GM12878 (cell line): ENCODE data around the gene NDUFS6. TPM values are rescaled to one million over a fixed set of nuclear protein-coding genes. Genes with fewer than 3 reads are reported as not detected.
A peak's percentile ranks its signal among the peaks of the same experiment; 100 is the strongest.

Experiments used
- ATAC-seq: fragments of 200-7000 bp; cut with Tn5 transposase; 3 replicates; pipeline ENCODE4 v1.9.1; 2020; ENCODE audit warnings: mild to moderate bottlenecking, moderate library complexity
- BruUV-seq: library from RNA; stranded (reverse); fragments of 400-500 nt; replicated peaks from 2 replicates; lab custom pipeline; 2021; lab: Mats Ljungman, UMichigan
- CTCF ChIA-PET: fragments of 300-600 bp; sonication (Branson Sonifier 250); formaldehyde crosslinking; extraction: SDS; loops from one replicate; lab custom pipeline; 2021; ENCODE audit warnings: inconsistent platforms; lab: Yijun Ruan, JAX
- POLR2A ChIA-PET: fragments of 350-600 bp; formaldehyde crosslinking; extraction: SDS; loops from one replicate; lab custom pipeline; 2021; ENCODE audit warnings: inconsistent platforms; lab: Charles Lee
- RAD21 ChIA-PET: fragments of 300-600 bp; sonication (Branson Sonifier 250); formaldehyde crosslinking; loops from one replicate; lab custom pipeline; 2023; ENCODE audit warnings: antibody characterized with exemption; ENCODE audit not compliant: unreplicated experiment; lab: Charles Lee
- SMC1A ChIA-PET: fragments of 300-600 bp; sonication (Branson Sonifier 250); formaldehyde crosslinking; loops from one replicate; lab custom pipeline; 2023; ENCODE audit not compliant: unreplicated experiment, uncharacterized antibody; lab: Charles Lee
- DNase-seq: peaks from one replicate; pipeline ENCODE4 v3.0.0-alpha.2; 2011; ENCODE audit warnings: low read depth, low spot score
- FAIRE-seq: peaks from 3 replicates; lab custom pipeline; 2011; peaks lifted over from hg19 to GRCh38; lab: Jason Lieb, UNC
- H2AFZ ChIP-seq: 2 replicates; pipeline ENCODE4 v1.6.0; 2011; ENCODE audit warnings: low read depth, low read length, control low read depth; ENCODE audit not compliant: control insufficient read depth
- H3K27ac ChIP-seq: 2 replicates; pipeline ENCODE4 v1.5.1; 2011; ENCODE audit warnings: control low read depth; ENCODE audit not compliant: control insufficient read depth, insufficient read depth
- H3K27me3 ChIP-seq, 2 experiments: replicated peaks in 1 of 2; 2 replicates each; pipeline versions ENCODE4 v1.6.0 to v1.6.1; 2011; ENCODE audit warnings: low read length in 1 of 2; ENCODE audit not compliant: control insufficient read depth in 2 of 2, insufficient read depth in 2 of 2
- H3K36me3 ChIP-seq, 2 experiments: 2 replicates each; pipeline ENCODE4 v1.5.1; 2011; ENCODE audit warnings: low read length in 1 of 2; ENCODE audit not compliant: control insufficient read depth in 2 of 2, insufficient read depth in 2 of 2
- H3K4me1 ChIP-seq: 2 replicates; pipeline ENCODE4 v1.6.1; 2011; ENCODE audit warnings: mild to moderate bottlenecking, low read length, moderate library complexity, mixed read lengths; ENCODE audit not compliant: control insufficient read depth, insufficient read depth
- H3K4me2 ChIP-seq: 2 replicates; pipeline ENCODE4 v1.6.0; 2011; ENCODE audit warnings: control low read depth; ENCODE audit not compliant: control insufficient read depth, insufficient read depth
- H3K4me3 ChIP-seq: fragments of 200-600 bp; sonication (generic); 2 replicates; pipeline ENCODE4 v1.5.1; 2016
- H3K79me2 ChIP-seq: 2 replicates; pipeline ENCODE4 v1.6.0; 2011; ENCODE audit warnings: low read length; ENCODE audit not compliant: control insufficient read depth, insufficient read depth
- H3K9ac ChIP-seq: 2 replicates; pipeline ENCODE4 v1.8.0; 2011; ENCODE audit warnings: low read length, control low read depth, mixed read lengths; ENCODE audit not compliant: control insufficient read depth, insufficient read depth
- H3K9me3 ChIP-seq: replicated peaks from 3 replicates; pipeline ENCODE4 v1.5.1; 2011; ENCODE audit warnings: mild to moderate bottlenecking, low read length; ENCODE audit not compliant: control insufficient read depth, insufficient read depth
- H4K20me1 ChIP-seq: 2 replicates; pipeline ENCODE4 v1.6.0; 2011; ENCODE audit not compliant: control insufficient read depth, insufficient read depth
- MYB ChIP-seq: fragments of 150-350 bp; IDR thresholded peaks from 2 replicates; pipeline ENCODE4 v1.6.1; 2014; ENCODE audit warnings: mild to moderate bottlenecking, low read depth, low read length, borderline replicate concordance
- PRDM15 ChIP-seq: fragments of 450-650 bp; formaldehyde crosslinking; IDR thresholded peaks from 2 replicates; pipeline ENCODE4 v1.4.0; 2020; ENCODE audit warnings: mild to moderate bottlenecking, moderate library complexity
- SP1 ChIP-seq: IDR thresholded peaks from one replicate; pipeline ENCODE4 v1.6.1; 2011; ENCODE audit warnings: low read depth, low read length
- SREBF2 ChIP-seq: IDR thresholded peaks from 2 replicates; pipeline ENCODE4 v1.6.1; 2012; ENCODE audit warnings: mild to moderate bottlenecking, low read length
- WRNIP1 ChIP-seq: IDR thresholded peaks from 2 replicates; pipeline ENCODE4 v1.6.1; 2011; ENCODE audit warnings: low read depth, low read length, improper control_type of control experiment, borderline replicate concordance
- ZNF207 ChIP-seq: fragments of 450-650 bp; IDR thresholded peaks from 2 replicates; pipeline ENCODE4 v1.6.1; 2014; ENCODE audit warnings: antibody characterized with exemption, mild to moderate bottlenecking, borderline replicate concordance
- ZNF24 ChIP-seq: fragments of 450-650 bp; IDR thresholded peaks from 2 replicates; pipeline ENCODE4 v1.6.1; 2017; ENCODE audit warnings: antibody characterized with exemption, mild to moderate bottlenecking
- WGBS: methylation state at CpG from one replicate; pipeline ENCODE4 v1.1.6; 2016; ENCODE audit warnings: low lambda C conversion rate; ENCODE audit not compliant: insufficient replicate concordance, insufficient coverage; ENCODE audit errors: missing lambda C conversion rate; 5-methylcytosine and 5-hydroxymethylcytosine counted together
- in situ Hi-C: fragments of 300-500 bp; cut with MboI; formaldehyde crosslinking; loops from 9 replicates; pipeline ENCODE4 v1.14.3; 2018; ENCODE audit warnings: mixed read lengths
- intact Hi-C: fragments of 100-400 bp; cut with micrococcal nuclease; formaldehyde crosslinking; loops from one replicate; pipeline ENCODE4 v1.14.2; 2022; ENCODE audit not compliant: unreplicated experiment
- polyA plus RNA-seq, 11 experiments: library from polyadenylated mRNA; depleted of rRNA in 4 of 11; unstranded in 6 of 11; stranded (reverse) in 5 of 11; fragments of >200 nt; fragmentation: Nextera tagmentation in 4 of 11; fragmentation: Illumina TruSeq in 1 of 11; extraction: Ambion mirVana in 4 of 11; extraction: Trizol in 1 of 11; gene quantifications; 1 replicate in 1 of 11; 2 replicates in 10 of 11; pipeline versions ENCODE4 v1.2.1 to v1.2.3, GENCODE V29; 2011 to 2016; ENCODE audit warnings: inconsistent platforms in 2 of 11, missing spikeins in 2 of 11, low read depth in 1 of 11
- total RNA-seq, 4 experiments: library from RNA; depleted of rRNA in 3 of 4; stranded (reverse); fragments of >200 nt in 3 of 4; fragmentation: Illumina TruSeq in 1 of 4; extraction: Trizol in 1 of 4; gene quantifications; 2 replicates each; pipeline versions ENCODE4 v1.2.1 to v1.2.3, GENCODE V29; 2013 to 2021

Gene NDUFS6
- total and polyA plus RNA-seq, 10 of the 15 experiments (the other 5 are each of a cell fraction or from before 2014, with no cell fraction given) = 20.7 to 213 (median 58.3) TPM

GRCh38 chr5:1789834-1790471 lies 11.3 kb upstream of the NDUFS6 start (continued):
- TF ChIP-seq PRDM15 (CRISPR knock-in tag) = no peak
- TF ChIP-seq ZNF24 = no peak
- no peak for TF ChIP-seq ZNF207
- TF ChIP-seq, all 136 proteins: peak for 0

GRCh38 chr5:1791176-1791575 lies 10.0 kb upstream of the NDUFS6 start:
- FAIRE-seq (no peak), ATAC-seq (no peak), DNase-seq (no peak)
- SMC1A ChIA-PET = interaction anchor here (1.4 kb wide), 1 partner anchor 11 kb away, joined by 8 read pairs; no protein-coding TSS in a partner anchor
- Histone ChIP-seq H3K36me3 (peaks cover 0 to 3% of the 10 kb centered on the region in 2 experiments; a peak in 3 of 4 replicates), H3K27ac (peak overlapping the region; percentile 89; the same call in 1 of the 2 replicates), H3K9ac (no peak overlapping the region), H3K4me1 (peaks cover 53% of the 10 kb centered on the region), H3K79me2 (peaks cover 4% of the 10 kb centered on the region), H4K20me1 (no peaks in the 10 kb centered on the region), H3K27me3 (no peaks in the 10 kb centered on the region), H3K4me3 (no peak overlapping the region), H3K9me3 (no peaks in the 10 kb centered on the region; the same call in 2 of the 3 replicates), H3K4me2 (no peak overlapping the region), H2AFZ (no peak overlapping the region)
- RAD21 ChIA-PET = no interaction called here
- POLR2A ChIA-PET = interaction anchor here (0.7 to 1.8 kb wide), 3 partner anchors 9 to 17 kb away, joined by 5 to 8 read pairs (median 7); partner anchors contain the start of gene MRPL36
- in situ Hi-C loops (no loop called here), intact Hi-C loops (loop anchor here (10.0 kb wide), 1 partner anchor 476 kb away; no protein-coding TSS in a partner anchor)
- WGBS = 100% methylated on average over 3 of the region's 3 CpGs
- CTCF ChIA-PET = interaction anchor here (1.0 kb wide), 1 partner anchor 53 kb away, joined by 3 read pairs; no protein-coding TSS in a partner anchor
- BruUV-seq = no TSS peak
- TF ChIP-seq WRNIP1 = no peak
- no peak for TF ChIP-seq SP1
- TF ChIP-seq MYB = no peak
- TF ChIP-seq SREBF2 = no peak
- TF ChIP-seq, all 136 proteins: peak for 0
